Measurements from ENCODE around the gene BRI3. TPM values are rescaled to one million over a fixed set of nuclear protein-coding genes. Genes with fewer than 3 reads are reported as not detected.

Gene BRI3
- total and polyA plus RNA-seq, 5 experiments from 2014 or later = 15.1 to 86.2 (median 18.8) TPM

- peak in 1 of 10 donors; percentile 23 for DNase-seq
- POLR2A ChIA-PET = interaction anchor here (1.2 kb wide), 2 partner anchors 52 to 148 kb away, joined by 3 to 7 read pairs; no protein-coding TSS in a partner anchor
- Mint-ChIP-seq H3K36me3 (peaks cover 0 to 49% (median 16%) of the 10 kb centered on the region in 3 donors), H3K4me3 (peak overlapping the region in 3 of 10 donors; percentile 14 to 67 (median 43)), H3K27me3 (no peaks in the 10 kb centered on the region), H3K4me1 (peaks cover 18 to 53% (median 46%) of the 10 kb centered on the region in 4 donors), H3K27ac (peak overlapping the region in 6 of 10 donors; percentile 26 to 83 (median 70)), H3K9me3 (no peaks in the 10 kb centered on the region)
- no peak for ATAC-seq
These were observed 26.4 kb upstream of the BRI3 start for GRCh38 chr7:98254951-98255610.

DNA sequence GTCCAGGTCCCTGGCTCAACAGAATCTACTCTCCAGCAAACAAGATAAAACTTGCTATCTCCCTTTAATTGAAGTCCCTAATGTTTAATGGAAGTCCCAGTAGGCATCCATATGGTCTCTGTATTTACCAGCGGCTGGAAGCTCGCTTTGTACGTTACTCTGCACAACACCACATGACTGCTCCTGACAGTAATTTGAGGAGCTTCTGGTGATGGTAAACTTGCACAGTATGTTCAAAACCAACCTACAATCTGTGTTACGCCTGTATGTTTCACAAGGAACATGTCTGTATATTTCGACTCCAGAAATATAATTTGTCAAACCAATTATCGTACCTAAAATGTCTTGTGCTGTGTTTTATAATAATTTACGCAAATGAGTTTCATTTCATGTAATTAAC is 25.1 kb upstream of the BRI3 start:
- no peak for ATAC-seq
- DNase-seq = no peak
- no peaks in the 10 kb centered on the region for H3K27me3 Mint-ChIP-seq
- H3K27ac Mint-ChIP-seq = peak overlapping the region in 3 of 10 donors; percentile 13 to 63 (median 60)
- peaks cover 0 to 60% (median 23%) of the 10 kb centered on the region in 3 donors for H3K36me3 Mint-ChIP-seq
- H3K9me3 Mint-ChIP-seq = no peaks in the 10 kb centered on the region
- POLR2A ChIA-PET = interaction anchor here (1.2 kb wide), 1 partner anchor 25 kb away, joined by 4 read pairs; the partner anchor contains the start of gene BRI3
- H3K4me3 Mint-ChIP-seq = no peak overlapping the region
- H3K4me1 Mint-ChIP-seq = peaks cover 10 to 42% (median 37%) of the 10 kb centered on the region in 4 donors

- no peak overlapping the region for H3K4me3 Mint-ChIP-seq
- ATAC-seq (no peak), DNase-seq (no peak)
- peaks cover 0 to 69% (median 28%) of the 10 kb centered on the region in 3 donors for H3K36me3 Mint-ChIP-seq
- no peaks in the 10 kb centered on the region for H3K27me3 Mint-ChIP-seq
- H3K9me3 Mint-ChIP-seq = no peaks in the 10 kb centered on the region
- H3K4me1 Mint-ChIP-seq = peaks cover 8 to 37% (median 28%) of the 10 kb centered on the region in 4 donors
- POLR2A ChIA-PET = no interaction called here
- peak overlapping the region in 3 of 10 donors; percentile 8 to 80 (median 18) for H3K27ac Mint-ChIP-seq
These were observed 23.8 kb upstream of the BRI3 start for GRCh38 chr7:98257701-98258100.

- H3K4me3 Mint-ChIP-seq = no peak overlapping the region
- H3K9me3 Mint-ChIP-seq = no peaks in the 10 kb centered on the region
- ATAC-seq (no peak), DNase-seq (no peak)
- H3K36me3 Mint-ChIP-seq = peaks cover 0 to 30% (median 9%) of the 10 kb centered on the region in 3 donors
- H3K27ac Mint-ChIP-seq = peak overlapping the region in 2 of 10 donors; percentile 65 to 73
- POLR2A ChIA-PET = interaction anchor here (3.0 kb wide), 1 partner anchor 15 kb away, joined by 15 read pairs; no protein-coding TSS in a partner anchor
- no peaks in the 10 kb centered on the region for H3K27me3 Mint-ChIP-seq
- peaks cover 3 to 11% (median 7%) of the 10 kb centered on the region in 4 donors for H3K4me1 Mint-ChIP-seq
These were observed 15.6 kb upstream of the BRI3 start for GRCh38 chr7:98265841-98266271.

DNA sequence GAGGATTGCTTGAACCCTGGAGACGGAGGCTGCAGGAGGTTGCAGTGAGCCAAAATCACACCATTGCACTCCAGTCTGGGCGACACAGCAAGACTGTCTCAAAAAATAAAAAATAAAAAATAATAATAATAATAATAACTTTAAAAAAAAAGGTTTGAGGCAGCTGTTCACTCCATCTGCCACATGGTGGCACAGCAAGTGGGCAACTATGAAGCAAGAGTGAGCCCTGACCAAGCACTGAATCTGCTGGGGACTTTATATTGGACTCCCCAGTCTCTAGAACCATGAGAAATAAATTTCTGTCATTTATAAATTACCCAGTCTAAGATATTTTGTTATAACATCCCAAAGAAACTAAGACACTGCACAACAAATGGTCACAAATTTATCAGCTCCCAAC is 14.6 kb upstream of the BRI3 start:
- ATAC-seq = peak; percentile 47 to 53
- Mint-ChIP-seq H3K4me1 (peaks cover 3 to 11% (median 7%) of the 10 kb centered on the region in 4 donors), H3K27ac (peak overlapping the region in 3 of 10 donors; percentile 52 to 82 (median 55)), H3K4me3 (no peak overlapping the region), H3K27me3 (no peaks in the 10 kb centered on the region), H3K36me3 (peaks cover 0 to 21% (median 3%) of the 10 kb centered on the region in 3 donors), H3K9me3 (no peaks in the 10 kb centered on the region)
- POLR2A ChIA-PET = interaction anchor here (0.7 to 3.0 kb wide), 3 partner anchors 13 to 16 kb away, joined by 3 to 15 read pairs (median 6); no protein-coding TSS in a partner anchor
- DNase-seq = no peak

DNA sequence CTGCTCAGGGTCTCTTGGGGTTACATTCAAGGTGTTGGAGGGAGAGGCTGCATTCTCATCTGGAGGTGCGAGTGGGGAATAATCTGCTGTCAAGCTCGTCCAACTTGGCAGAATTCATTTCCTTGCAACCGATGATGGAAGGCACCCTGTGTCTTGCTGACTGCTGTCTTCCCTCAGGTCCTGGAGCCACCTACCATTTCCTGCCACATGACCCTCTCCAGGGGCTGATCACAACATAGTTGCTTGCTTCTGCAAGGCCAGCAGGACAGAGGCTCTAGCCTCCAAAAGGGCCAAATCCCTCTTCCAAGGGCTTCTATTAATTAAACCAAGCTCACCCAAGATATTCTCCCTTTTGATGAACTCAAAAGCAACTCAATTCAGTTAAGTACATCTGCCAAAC is 14.2 kb upstream of the BRI3 start:
- no peak for ATAC-seq
- POLR2A ChIA-PET = interaction anchor here (0.7 to 3.0 kb wide), 3 partner anchors 13 to 16 kb away, joined by 3 to 15 read pairs (median 6); no protein-coding TSS in a partner anchor
- H3K36me3 Mint-ChIP-seq = peaks cover 0 to 19% (median 2%) of the 10 kb centered on the region in 3 donors
- peaks cover 3 to 11% (median 7%) of the 10 kb centered on the region in 4 donors for H3K4me1 Mint-ChIP-seq
- H3K9me3 Mint-ChIP-seq = no peaks in the 10 kb centered on the region
- H3K4me3 Mint-ChIP-seq = no peak overlapping the region
- H3K27me3 Mint-ChIP-seq = no peaks in the 10 kb centered on the region
- peak overlapping the region in 5 of 10 donors; percentile 44 to 74 (median 55) for H3K27ac Mint-ChIP-seq
- DNase-seq = no peak

DNA sequence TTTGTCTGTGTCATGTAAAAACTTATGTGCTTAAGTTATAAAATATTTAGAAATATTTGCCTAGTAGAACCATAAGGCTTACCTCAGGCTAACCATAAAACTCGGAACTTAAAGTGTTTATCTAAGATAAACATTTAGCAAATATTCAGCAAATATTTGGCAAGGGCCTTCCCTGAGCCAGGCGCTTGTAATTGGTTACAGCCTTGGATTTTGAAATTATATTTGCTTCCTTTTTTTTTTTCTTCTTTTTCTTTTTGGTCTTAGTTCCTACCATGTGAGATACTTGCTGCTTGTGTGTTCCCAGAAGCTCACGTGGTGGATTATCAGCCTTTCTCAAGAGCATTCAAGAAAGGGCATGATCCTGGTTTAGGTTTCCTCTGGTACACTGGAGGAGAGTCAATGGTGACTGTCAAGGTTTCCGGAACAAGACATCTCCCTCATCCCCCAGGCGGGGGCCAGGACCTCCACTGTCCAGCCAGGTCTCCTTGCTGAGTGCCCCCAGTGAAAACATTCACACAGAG is 5.2 kb upstream of the BRI3 start:
- Mint-ChIP-seq H3K27me3 (no peaks in the 10 kb centered on the region), H3K9me3 (no peaks in the 10 kb centered on the region), H3K36me3 (no peaks in the 10 kb centered on the region), H3K4me3 (no peak overlapping the region), H3K27ac (peak overlapping the region in 1 of 10 donors; percentile 29), H3K4me1 (peaks cover 0 to 13% (median 3%) of the 10 kb centered on the region in 4 donors)
- ATAC-seq = no peak
- POLR2A ChIA-PET = interaction anchor here (0.9 kb wide), 1 partner anchor 8 kb away, joined by 3 read pairs; no protein-coding TSS in a partner anchor
- no peak for DNase-seq

GRCh38 chr7:98278408-98278807 is 3.1 kb upstream of the BRI3 start:
- DNase-seq = no peak
- Mint-ChIP-seq H3K36me3 (no peaks in the 10 kb centered on the region), H3K27me3 (no peaks in the 10 kb centered on the region), H3K4me1 (peaks cover 8 to 24% (median 15%) of the 10 kb centered on the region in 4 donors), H3K4me3 (no peak overlapping the region), H3K9me3 (no peaks in the 10 kb centered on the region), H3K27ac (peak overlapping the region in 2 of 10 donors; percentile 75 to 84)
- POLR2A ChIA-PET = no interaction called here
- no peak for ATAC-seq

- DNase-seq (no peak), ATAC-seq (no peak)
- no peaks in the 10 kb centered on the region for H3K27me3 Mint-ChIP-seq
- peaks cover 8 to 27% (median 20%) of the 10 kb centered on the region in 4 donors for H3K4me1 Mint-ChIP-seq
- POLR2A ChIA-PET = interaction anchor here (1.0 kb wide), 1 partner anchor 28 kb away, joined by 7 read pairs; no protein-coding TSS in a partner anchor
- peak overlapping the region in 2 of 10 donors; percentile 21 to 75 for H3K27ac Mint-ChIP-seq
- peak overlapping the region in 2 of 10 donors; percentile 48 to 53 for H3K4me3 Mint-ChIP-seq
- H3K9me3 Mint-ChIP-seq = no peaks in the 10 kb centered on the region
- no peaks in the 10 kb centered on the region for H3K36me3 Mint-ChIP-seq
These were observed 2.5 kb upstream of the BRI3 start for GRCh38 chr7:98278936-98279335.

DNA sequence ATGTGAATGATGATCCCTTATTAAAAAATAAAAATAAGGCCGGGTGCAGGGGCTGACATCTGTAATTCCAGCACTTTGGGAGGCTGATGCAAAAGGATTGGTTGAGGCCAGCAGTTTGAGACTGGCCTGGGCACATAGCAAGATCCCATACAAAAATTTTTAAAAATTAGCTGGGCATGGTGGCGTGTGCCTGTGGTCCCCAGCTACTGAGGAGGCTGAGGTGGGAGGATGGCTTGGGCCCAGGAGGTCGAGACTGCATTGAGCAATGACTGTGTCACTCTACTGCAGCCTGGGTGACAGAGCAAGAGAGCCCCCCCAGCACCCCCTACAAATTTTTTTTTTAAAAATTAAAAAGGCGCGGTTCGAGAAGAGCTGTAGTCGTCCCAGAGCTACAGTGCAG is 1.2 kb upstream of the BRI3 start:
- no peaks in the 10 kb centered on the region for H3K27me3 Mint-ChIP-seq
- no peaks in the 10 kb centered on the region for H3K36me3 Mint-ChIP-seq
- POLR2A ChIA-PET = interaction anchor here (0.6 to 6.5 kb wide), 4 partner anchors 29 to 598 kb away, joined by 3 to 72 read pairs (median 9); partner anchors contain the start of genes TECPR1 and TRRAP
- H3K4me3 Mint-ChIP-seq = peak overlapping the region; percentile 81 to 95 (median 87)
- DNase-seq (no peak), ATAC-seq (no peak)
- peaks cover 17 to 38% (median 33%) of the 10 kb centered on the region in 4 donors for H3K4me1 Mint-ChIP-seq
- H3K27ac Mint-ChIP-seq = peak overlapping the region in 8 of 10 donors; percentile 77 to 94 (median 92)
- no peaks in the 10 kb centered on the region for H3K9me3 Mint-ChIP-seq

DNA sequence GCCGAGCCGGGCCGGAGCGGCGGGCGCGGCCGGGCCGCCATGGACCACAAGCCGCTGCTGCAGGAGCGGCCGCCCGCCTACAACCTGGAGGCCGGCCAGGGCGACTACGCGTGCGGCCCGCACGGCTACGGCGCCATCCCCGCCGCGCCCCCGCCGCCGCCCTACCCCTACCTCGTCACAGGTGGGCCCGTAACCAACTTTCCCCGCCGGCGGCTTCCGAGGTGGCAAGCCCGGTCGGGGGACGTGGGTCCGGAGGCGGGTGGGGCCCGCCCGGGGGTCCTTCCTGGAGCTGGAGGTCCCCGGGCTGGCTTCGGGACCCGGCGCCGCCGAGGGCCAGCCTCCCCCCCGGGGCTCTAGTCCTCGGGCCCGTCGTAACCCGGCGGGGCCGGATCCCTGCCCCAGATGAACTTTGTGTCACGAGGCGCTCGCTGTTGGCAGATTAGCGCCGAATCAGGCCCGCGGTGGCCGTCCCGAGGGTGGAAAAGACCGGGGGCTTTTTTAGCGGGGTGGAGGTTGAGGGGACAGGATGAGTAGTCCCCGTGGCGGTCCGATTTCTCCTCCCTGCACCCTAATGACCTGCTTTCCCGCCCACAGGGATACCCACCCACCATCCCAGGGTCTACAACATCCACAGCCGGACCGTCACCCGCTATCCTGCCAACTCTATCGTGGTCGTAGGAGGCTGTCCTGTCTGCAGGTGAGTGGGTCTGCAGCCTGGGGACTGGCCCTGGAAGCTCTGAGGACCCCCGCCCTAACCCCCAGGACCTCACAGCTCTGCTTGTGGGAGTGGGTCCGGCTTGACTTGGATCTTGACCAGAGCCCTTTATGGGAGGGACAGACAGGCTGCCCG is 496 bp downstream of the BRI3 start:
- Mint-ChIP-seq H3K4me1 (peaks cover 17 to 44% (median 37%) of the 10 kb centered on the region in 4 donors), H3K36me3 (no peaks in the 10 kb centered on the region), H3K27ac (peak overlapping the region; percentile 52 to 93 (median 84)), H3K9me3 (no peaks in the 10 kb centered on the region), H3K27me3 (no peaks in the 10 kb centered on the region), H3K4me3 (peak overlapping the region; percentile 77 to 92 (median 83))
- DNase-seq (peak in 5 of 10 donors; percentile 22 to 76 (median 58)), ATAC-seq (peak; percentile 45 to 51)
- POLR2A ChIA-PET = interaction anchor here (0.8 to 6.5 kb wide), 5 partner anchors 8 to 310 kb away, joined by 3 to 72 read pairs (median 3); partner anchors contain the start of gene TECPR1

DNA sequence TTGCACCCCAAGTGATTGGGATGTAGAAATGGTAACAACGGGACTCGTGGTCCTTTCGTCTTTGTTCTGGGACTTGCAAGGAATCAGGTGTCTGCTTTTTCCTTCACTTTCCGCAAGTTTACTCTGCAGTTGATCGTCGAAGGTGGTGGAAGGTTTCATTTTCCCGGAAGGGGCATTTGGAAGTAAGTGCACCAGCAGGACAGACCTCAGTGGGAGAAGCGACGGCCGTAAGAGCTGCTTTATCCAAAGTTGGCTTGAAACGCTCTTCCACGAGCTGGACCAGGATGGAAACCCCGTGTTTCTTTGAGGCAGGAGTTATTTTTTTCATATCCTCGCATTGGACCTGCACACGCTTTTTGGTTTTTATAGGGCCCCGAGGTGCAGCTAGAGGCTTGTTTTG is 1.2 kb downstream of the BRI3 start:
- ATAC-seq (no peak), DNase-seq (no peak)
- H3K36me3 Mint-ChIP-seq = no peaks in the 10 kb centered on the region
- peaks cover 17 to 46% (median 41%) of the 10 kb centered on the region in 4 donors for H3K4me1 Mint-ChIP-seq
- POLR2A ChIA-PET = interaction anchor here (0.8 to 6.5 kb wide), 3 partner anchors 16 to 115 kb away, joined by 3 to 72 read pairs (median 3); partner anchors contain the start of gene TECPR1
- H3K27me3 Mint-ChIP-seq = no peaks in the 10 kb centered on the region
- peak overlapping the region; percentile 77 to 92 (median 83) for H3K4me3 Mint-ChIP-seq
- H3K27ac Mint-ChIP-seq = peak overlapping the region; percentile 62 to 93 (median 84)
- H3K9me3 Mint-ChIP-seq = no peaks in the 10 kb centered on the region

Data from naive thymus-derived CD8-positive, alpha-beta T cell (primary cell).